AG04450 (cell line): ENCODE results near the gene WWOX. TPM values are rescaled to one million over a fixed set of nuclear protein-coding genes. Genes with fewer than 3 reads are reported as not detected.

Source experiments
- CTCF ChIA-PET: fragments of 300-600, 350-600 bp; formaldehyde crosslinking; extraction: SDS; loops from one replicate; lab custom pipeline; 2022; ENCODE audit warnings: antibody characterized with exemption, inconsistent platforms; lab: Charles Lee
- POLR2A ChIA-PET: fragments of 350-600 bp; formaldehyde crosslinking; extraction: SDS; loops from one replicate; lab custom pipeline; 2021; ENCODE audit warnings: antibody characterized with exemption, inconsistent platforms; lab: Yijun Ruan, JAX
- DNase-seq: peaks from one replicate; pipeline ENCODE4 v3.0.0-alpha.2; 2011; ENCODE audit warnings: low read depth, low spot score
- H3K27ac ChIP-seq: one replicate; pipeline ENCODE4 v1.5.1; 2012; ENCODE audit warnings: low read depth, low read length, control low read depth
- H3K27me3 ChIP-seq: one replicate; pipeline ENCODE4 v1.6.0; 2012; ENCODE audit warnings: low read length; ENCODE audit not compliant: control insufficient read depth, insufficient read depth
- H3K4me3 ChIP-seq: 2 replicates; pipeline ENCODE4 v1.5.1; 2011; ENCODE audit warnings: mild to moderate bottlenecking, low read depth, low read length, control low read depth
- H3K9me3 ChIP-seq: 2 replicates; pipeline ENCODE4 v1.5.1; 2012; ENCODE audit warnings: low read length; ENCODE audit not compliant: control insufficient read depth, insufficient read depth
- CTCF ChIP-seq: IDR thresholded peaks from 2 replicates; pipeline ENCODE4 v1.5.1; 2011; ENCODE audit warnings: low read depth, low read length, control low read depth, inconsistent platforms
- polyA plus RNA-seq: library from polyadenylated mRNA; depleted of rRNA; stranded (reverse); fragments of >200 nt; gene quantifications from 2 replicates; pipeline ENCODE4 v1.2.3, GENCODE V29; 2011

Gene WWOX
- polyA plus RNA-seq, 1 experiment, result 2.1 TPM

GRCh38 chr16:78519896-78520295, 420.4 kb downstream of the WWOX start:
- Histone ChIP-seq H3K27ac (no peak overlapping the region), H3K9me3 (peaks cover 37% of the 10 kb centered on the region), H3K27me3 (no peaks in the 10 kb centered on the region), H3K4me3 (no peak overlapping the region)
- ChIA-PET POLR2A (no interaction called here), CTCF (no interaction called here)
- no peak for TF ChIP-seq CTCF
- DNase-seq, result no peak

- ChIA-PET CTCF (no interaction called here), POLR2A (no interaction called here)
- Histone ChIP-seq H3K27ac (no peak overlapping the region), H3K9me3 (peaks cover 36% of the 10 kb centered on the region), H3K27me3 (no peaks in the 10 kb centered on the region), H3K4me3 (no peak overlapping the region)
- no peak for TF ChIP-seq CTCF
- DNase-seq, result no peak
Observed at GRCh38 chr16:78520470-78520869, 421.0 kb downstream of the WWOX start.

- Histone ChIP-seq H3K4me3 (no peak overlapping the region), H3K27ac (no peak overlapping the region), H3K27me3 (no peaks in the 10 kb centered on the region), H3K9me3 (peaks cover 45% of the 10 kb centered on the region)
- no peak for TF ChIP-seq CTCF
- ChIA-PET POLR2A (no interaction called here), CTCF (no interaction called here)
- no peak for DNase-seq
Observed at GRCh38 chr16:78522327-78522726, 422.9 kb downstream of the WWOX start.

GRCh38 chr16:78523212-78523985, 423.9 kb downstream of the WWOX start:
- CTCF ChIA-PET, result no interaction called here
- H3K27ac ChIP-seq, result no peak overlapping the region
- H3K27me3 ChIP-seq, result no peaks in the 10 kb centered on the region
- POLR2A ChIA-PET, result no interaction called here
- DNase-seq, result no peak
- TF ChIP-seq CTCF, result no peak
- peaks cover 46% of the 10 kb centered on the region for H3K9me3 ChIP-seq
- H3K4me3 ChIP-seq, result no peak overlapping the region

GRCh38 chr16:78524066-78524595, 424.7 kb downstream of the WWOX start:
- ChIA-PET CTCF (no interaction called here), POLR2A (no interaction called here)
- no peak for DNase-seq
- TF ChIP-seq CTCF, result no peak
- Histone ChIP-seq H3K9me3 (peaks cover 38% of the 10 kb centered on the region), H3K27me3 (no peaks in the 10 kb centered on the region), H3K27ac (no peak overlapping the region), H3K4me3 (no peak overlapping the region)
